K562 (cell line): ENCODE results near the gene LRP1B. TPM values are rescaled to one million over a fixed set of nuclear protein-coding genes. Genes with fewer than 3 reads are reported as not detected.

ENCODE experiments used
- ATAC-seq: fragments of 200-7000 bp; cut with Tn5 transposase; 3 replicates; pipeline ENCODE4 v1.9.1; 2020; ENCODE audit warnings: moderate library complexity
- BruUV-seq: library from RNA; stranded (reverse); fragments of 400-500 nt; replicated peaks from 2 replicates; lab custom pipeline; 2021; lab: Mats Ljungman, UMichigan
- CTCF ChIA-PET: fragments of 300-600 bp; formaldehyde crosslinking; extraction: SDS; loops from one replicate; lab custom pipeline; 2021; ENCODE audit warnings: low intra/inter-chr PET ratio; lab: Yijun Ruan, JAX
- POLR2A ChIA-PET: fragments of 300-600, 350-650 bp; sonication (Branson Sonifier 250); formaldehyde crosslinking; extraction: SDS; loops from one replicate; lab custom pipeline; 2021; ENCODE audit warnings: antibody characterized with exemption, inconsistent platforms; lab: Yijun Ruan, JAX
- DNase-seq, 4 experiments: peaks; one replicate each; pipeline versions ENCODE4 v3.0.0 to v3.0.0-alpha.2; 2011 to 2018; ENCODE audit warnings: low spot score in 3 of 4, mixed read lengths in 3 of 4; ENCODE audit errors: extremely low read depth in 1 of 4
- FAIRE-seq: peaks from 2 replicates; lab custom pipeline; 2011; peaks lifted over from hg19 to GRCh38; lab: Jason Lieb, UNC
- H2AFZ ChIP-seq: 2 replicates; pipeline ENCODE4 v1.6.0; 2011; ENCODE audit warnings: low read depth, low read length, control low read depth, inconsistent platforms
- H3K27ac ChIP-seq: fragments of 200-600 bp; 3 replicates; pipeline ENCODE4 v1.8.0; 2011; ENCODE audit warnings: low read depth, mild to moderate bottlenecking, control low read depth, inconsistent platforms, low read length, moderate library complexity, mixed read lengths; ENCODE audit errors: extremely low read depth
- H3K27me3 ChIP-seq, 2 experiments: fragments of 300-600 bp in 1 of 2; 2 replicates in 1 of 2; 3 replicates in 1 of 2; pipeline versions ENCODE4 v1.6.0 to v1.8.0; 2011; ENCODE audit warnings: inconsistent platforms in 2 of 2, low read length in 2 of 2, mild to moderate bottlenecking in 1 of 2, mixed read lengths in 1 of 2, moderate library complexity in 1 of 2; ENCODE audit not compliant: control insufficient read depth in 2 of 2, insufficient read depth in 2 of 2
- H3K36me3 ChIP-seq: fragments of 300-600 bp; 3 replicates; pipeline ENCODE4 v1.8.0; 2011; ENCODE audit warnings: mild to moderate bottlenecking, low read length, inconsistent platforms; ENCODE audit not compliant: control insufficient read depth, insufficient read depth
- H3K4me1 ChIP-seq, 2 experiments: fragments of 200-600 bp in 1 of 2; replicated peaks in 1 of 2; 2 replicates in 1 of 2; 3 replicates in 1 of 2; pipeline versions ENCODE4 v1.5.1 to v1.8.0; 2011; ENCODE audit warnings: inconsistent platforms in 2 of 2, low read length in 2 of 2, mild to moderate bottlenecking in 1 of 2, mixed read lengths in 1 of 2, moderate library complexity in 1 of 2; ENCODE audit not compliant: control insufficient read depth in 2 of 2, insufficient read depth in 2 of 2
- H3K4me2 ChIP-seq: 2 replicates; pipeline ENCODE4 v1.6.1; 2011; ENCODE audit warnings: low read length, control low read depth, inconsistent platforms, mixed read lengths; ENCODE audit not compliant: insufficient read depth
- H3K4me3 ChIP-seq: fragments of 200-600 bp; sonication (generic), shearing (Covaris generic); 2 replicates; pipeline ENCODE4 v1.5.1; 2016; ENCODE audit warnings: control low read depth, inconsistent platforms
- H3K79me2 ChIP-seq: fragments of 200-600 bp; 3 replicates; pipeline ENCODE4 v1.8.0; 2011; ENCODE audit warnings: low read length, inconsistent platforms; ENCODE audit not compliant: control insufficient read depth, insufficient read depth
- H3K9ac ChIP-seq, 2 experiments: 2 replicates each; pipeline versions ENCODE4 v1.6.0 to v1.6.1; 2011; ENCODE audit warnings: low read depth in 2 of 2, low read length in 2 of 2, control low read depth in 1 of 2, inconsistent platforms in 1 of 2, mild to moderate bottlenecking in 1 of 2, mixed read lengths in 1 of 2; ENCODE audit not compliant: insufficient read depth in 1 of 2
- H3K9me1 ChIP-seq: one replicate; pipeline ENCODE4 v1.6.0; 2011; ENCODE audit warnings: inconsistent platforms, mild to moderate bottlenecking, low read length, moderate library complexity; ENCODE audit not compliant: control insufficient read depth, insufficient read depth
- H3K9me3 ChIP-seq: replicated peaks from 2 replicates; pipeline ENCODE4 v1.5.1; 2011; ENCODE audit warnings: low read depth, low read length, inconsistent platforms; ENCODE audit not compliant: control insufficient read depth, insufficient read depth
- H4K20me1 ChIP-seq: replicated peaks from 2 replicates; pipeline ENCODE4 v1.6.1; 2011; ENCODE audit warnings: low read length, inconsistent platforms, mixed read lengths; ENCODE audit not compliant: control insufficient read depth, insufficient read depth
- CBX5 ChIP-seq: IDR thresholded peaks from 2 replicates; pipeline ENCODE4 v1.6.1; 2014; ENCODE audit warnings: low read depth, borderline replicate concordance
- LCOR ChIP-seq: sonication (generic); formaldehyde crosslinking; IDR thresholded peaks from 2 replicates; pipeline ENCODE4 v1.8.0; 2022; ENCODE audit warnings: mild to moderate bottlenecking, missing genetic modification reagents
- PCBP1 ChIP-seq: fragments of 200-400 bp; formaldehyde crosslinking; IDR thresholded peaks from 2 replicates; pipeline ENCODE4 v1.6.1; 2018; ENCODE audit warnings: mild to moderate bottlenecking, low read depth, low read length; ENCODE audit not compliant: poor library complexity, severe bottlenecking
- TEAD2 ChIP-seq: fragments of 450-650 bp; IDR thresholded peaks from 2 replicates; pipeline ENCODE4 v1.6.1; 2016; ENCODE audit warnings: missing genetic modification characterization, control low read depth, missing compliant biosample characterization
- WGBS: fragments of 100-300 bp; shearing (Covaris generic); methylation state at CpG from one replicate; pipeline ENCODE4 v1.1.6; 2016; ENCODE audit warnings: low coverage, mixed read lengths; ENCODE audit not compliant: insufficient coverage; ENCODE audit errors: missing lambda C conversion rate; 5-methylcytosine and 5-hydroxymethylcytosine counted together
- in situ Hi-C: fragments of 300-500 bp; cut with MboI; formaldehyde crosslinking; loops from 4 replicates; pipeline ENCODE4 v1.15.0; 2018; ENCODE audit warnings: inconsistent platforms, mixed read lengths
- intact Hi-C: fragments of 100-400 bp; cut with micrococcal nuclease; formaldehyde crosslinking; loops from 2 replicates; pipeline ENCODE4 v1.14.2; 2022
- polyA plus RNA-seq, 8 experiments: library from polyadenylated mRNA; depleted of rRNA in 4 of 8; stranded (reverse) in 5 of 8; unstranded in 3 of 8; fragments of >200 nt; fragmentation: Nextera tagmentation in 2 of 8; fragmentation: Illumina TruSeq in 1 of 8; extraction: Ambion mirVana in 2 of 8; extraction: Trizol in 1 of 8; gene quantifications; 2 replicates each; pipeline versions ENCODE4 v1.2.1 to v1.2.3, GENCODE V29; 2011 to 2014; ENCODE audit warnings: inconsistent platforms in 1 of 8, missing spikeins in 1 of 8
- total RNA-seq, 7 experiments: library from RNA; depleted of rRNA in 6 of 7; stranded (reverse); fragments of >200 nt in 6 of 7; fragmentation: Illumina TruSeq in 2 of 7; extraction: Trizol in 2 of 7; gene quantifications; 2 replicates each; pipeline versions ENCODE4 v1.2.1 to v1.2.3, GENCODE V29; 2011 to 2021; ENCODE audit warnings: low replicate concordance in 1 of 7
- TF ChIP-seq, protein P1 (sequence below): fragments of 450-650 bp; formaldehyde crosslinking; IDR thresholded peaks from 2 replicates; pipeline ENCODE4 v1.4.0; 2022; ENCODE audit warnings: missing genetic modification characterization
- TF ChIP-seq, protein P2 (sequence below), 3 experiments: fragments of 200-800 bp in 1 of 3; fragments of 250-450 bp in 1 of 3; fragments of 450-650 bp in 1 of 3; sonication (Bioruptor Pico) in 1 of 3; sonication (Bioruptor generic) in 1 of 3; formaldehyde crosslinking in 1 of 3; IDR thresholded peaks; 2 replicates each; pipeline versions ENCODE4 v1.6.1 to v1.8.0; 2016 to 2022; ENCODE audit warnings: mild to moderate bottlenecking in 2 of 3, missing genetic modification characterization in 2 of 3, missing compliant biosample characterization in 1 of 3, moderate library complexity in 1 of 3
- TF ChIP-seq, protein P3 (sequence below): fragments of 250-450 bp; sonication (Bioruptor Pico); IDR thresholded peaks from 2 replicates; pipeline ENCODE4 v1.5.0; 2021; ENCODE audit warnings: mild to moderate bottlenecking, borderline replicate concordance

Gene LRP1B
- total and polyA plus RNA-seq, 9 of the 15 experiments (the other 6 are each of a cell fraction or from before 2014, with no cell fraction given): not detected

DNA sequence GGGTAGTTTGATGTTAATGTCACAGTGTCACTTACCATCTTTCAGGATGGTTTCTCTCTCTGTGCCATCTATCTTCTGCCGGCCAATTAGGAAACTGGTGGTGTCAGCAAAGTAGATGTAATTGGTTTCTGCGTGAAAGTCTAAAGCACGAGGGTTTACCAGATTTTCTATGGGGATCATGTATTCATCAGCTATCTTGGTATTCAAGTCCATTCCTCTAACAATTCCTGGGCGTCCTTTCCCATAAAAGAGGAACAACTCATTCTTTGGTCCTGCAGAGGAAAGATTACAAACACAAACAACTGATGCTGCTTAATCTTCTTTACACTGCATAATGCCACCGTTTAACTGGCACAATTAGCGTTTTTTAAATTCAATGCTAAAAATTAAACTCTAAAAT lies 1081.9 kb downstream of the LRP1B start:
- FAIRE-seq: no peak
- BruUV-seq: no TSS peak
- no peaks in the 10 kb centered on the region for H4K20me1 ChIP-seq
- ATAC-seq: no peak
- H3K79me2 ChIP-seq: no peaks in the 10 kb centered on the region
- no peaks in the 10 kb centered on the region for H3K4me1 ChIP-seq
- no peak overlapping the region for H2AFZ ChIP-seq
- ChIA-PET POLR2A (no interaction called here), CTCF (no interaction called here)
- no peak for DNase-seq
- no peak overlapping the region for H3K27ac ChIP-seq
- in situ Hi-C loops: no loop called here
- no peak overlapping the region for H3K4me2 ChIP-seq
- TF ChIP-seq LCOR (CRISPR knock-in tag): no peak
- TF ChIP-seq PCBP1: no peak
- H3K4me3 ChIP-seq: no peak overlapping the region
- WGBS: 2% methylated on average over 6 of the region's 6 CpGs
- H3K27me3 ChIP-seq: no peaks in the 10 kb centered on the region
- no peaks in the 10 kb centered on the region for H3K9me1 ChIP-seq
- H3K9ac ChIP-seq: no peak overlapping the region
- intact Hi-C loops: no loop called here
- no peaks in the 10 kb centered on the region for H3K36me3 ChIP-seq
- H3K9me3 ChIP-seq: 0 out of 2 replicates have a peak, but pooled peaks cover 2% of the 10 kb centered on the region

DNA sequence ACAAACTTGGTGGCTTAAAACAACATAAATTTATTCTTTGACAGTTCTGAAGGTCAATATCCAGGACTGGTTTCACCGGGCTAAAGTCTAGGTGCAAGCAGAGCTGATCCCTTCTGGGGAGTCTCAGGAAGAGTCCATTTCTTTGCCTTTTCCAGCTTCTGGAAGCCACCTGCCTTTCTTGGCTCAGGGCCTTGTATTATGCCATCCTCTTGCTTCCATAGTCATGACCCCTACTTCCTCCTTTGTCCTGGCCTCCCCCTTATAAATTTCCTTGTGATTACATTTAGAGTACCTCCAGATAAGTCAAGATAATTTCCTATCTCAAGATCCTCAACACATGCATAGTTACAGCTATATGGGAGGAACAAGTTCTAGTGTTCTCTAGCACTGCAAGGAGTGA lies 1089.5 kb downstream of the LRP1B start:
- Histone ChIP-seq H3K27me3 (no peaks in the 10 kb centered on the region), H3K4me2 (no peak overlapping the region), H3K4me1 (no peaks in the 10 kb centered on the region), H2AFZ (no peak overlapping the region), H3K9ac (no peak overlapping the region), H3K27ac (no peak overlapping the region), H3K9me3 (no peaks in the 10 kb centered on the region), H3K4me3 (no peak overlapping the region), H3K79me2 (no peaks in the 10 kb centered on the region), H4K20me1 (no peaks in the 10 kb centered on the region), H3K36me3 (no peaks in the 10 kb centered on the region), H3K9me1 (no peaks in the 10 kb centered on the region)
- intact Hi-C loops: no loop called here
- no TSS peak for BruUV-seq
- FAIRE-seq (no peak), ATAC-seq (no peak), DNase-seq (no peak)
- WGBS: 0% methylated on average over 1 of the region's 1 CpG
- in situ Hi-C loops: no loop called here
- POLR2A ChIA-PET: no interaction called here
- CTCF ChIA-PET: no interaction called here
- TF ChIP-seq CBX5 (no peak), TEAD2 (tag) (no peak)
- TF ChIP-seq, protein P1, sequence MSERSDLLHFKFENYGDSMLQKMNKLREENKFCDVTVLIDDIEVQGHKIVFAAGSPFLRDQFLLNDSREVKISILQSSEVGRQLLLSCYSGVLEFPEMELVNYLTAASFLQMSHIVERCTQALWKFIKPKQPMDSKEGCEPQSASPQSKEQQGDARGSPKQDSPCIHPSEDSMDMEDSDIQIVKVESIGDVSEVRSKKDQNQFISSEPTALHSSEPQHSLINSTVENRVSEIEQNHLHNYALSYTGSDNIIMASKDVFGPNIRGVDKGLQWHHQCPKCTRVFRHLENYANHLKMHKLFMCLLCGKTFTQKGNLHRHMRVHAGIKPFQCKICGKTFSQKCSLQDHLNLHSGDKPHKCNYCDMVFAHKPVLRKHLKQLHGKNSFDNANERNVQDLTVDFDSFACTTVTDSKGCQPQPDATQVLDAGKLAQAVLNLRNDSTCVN (CRISPR knock-in tag): no peak
- TF ChIP-seq, protein P2, sequence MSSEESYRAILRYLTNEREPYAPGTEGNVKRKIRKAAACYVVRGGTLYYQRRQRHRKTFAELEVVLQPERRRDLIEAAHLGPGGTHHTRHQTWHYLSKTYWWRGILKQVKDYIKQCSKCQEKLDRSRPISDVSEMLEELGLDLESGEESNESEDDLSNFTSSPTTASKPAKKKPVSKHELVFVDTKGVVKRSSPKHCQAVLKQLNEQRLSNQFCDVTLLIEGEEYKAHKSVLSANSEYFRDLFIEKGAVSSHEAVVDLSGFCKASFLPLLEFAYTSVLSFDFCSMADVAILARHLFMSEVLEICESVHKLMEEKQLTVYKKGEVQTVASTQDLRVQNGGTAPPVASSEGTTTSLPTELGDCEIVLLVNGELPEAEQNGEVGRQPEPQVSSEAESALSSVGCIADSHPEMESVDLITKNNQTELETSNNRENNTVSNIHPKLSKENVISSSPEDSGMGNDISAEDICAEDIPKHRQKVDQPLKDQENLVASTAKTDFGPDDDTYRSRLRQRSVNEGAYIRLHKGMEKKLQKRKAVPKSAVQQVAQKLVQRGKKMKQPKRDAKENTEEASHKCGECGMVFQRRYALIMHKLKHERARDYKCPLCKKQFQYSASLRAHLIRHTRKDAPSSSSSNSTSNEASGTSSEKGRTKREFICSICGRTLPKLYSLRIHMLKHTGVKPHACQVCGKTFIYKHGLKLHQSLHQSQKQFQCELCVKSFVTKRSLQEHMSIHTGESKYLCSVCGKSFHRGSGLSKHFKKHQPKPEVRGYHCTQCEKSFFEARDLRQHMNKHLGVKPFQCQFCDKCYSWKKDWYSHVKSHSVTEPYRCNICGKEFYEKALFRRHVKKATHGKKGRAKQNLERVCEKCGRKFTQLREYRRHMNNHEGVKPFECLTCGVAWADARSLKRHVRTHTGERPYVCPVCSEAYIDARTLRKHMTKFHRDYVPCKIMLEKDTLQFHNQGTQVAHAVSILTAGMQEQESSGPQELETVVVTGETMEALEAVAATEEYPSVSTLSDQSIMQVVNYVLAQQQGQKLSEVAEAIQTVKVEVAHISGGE (CRISPR knock-in tag; IDR thresholded peaks at IDR 0.05): no peak
- TF ChIP-seq, protein P3, sequence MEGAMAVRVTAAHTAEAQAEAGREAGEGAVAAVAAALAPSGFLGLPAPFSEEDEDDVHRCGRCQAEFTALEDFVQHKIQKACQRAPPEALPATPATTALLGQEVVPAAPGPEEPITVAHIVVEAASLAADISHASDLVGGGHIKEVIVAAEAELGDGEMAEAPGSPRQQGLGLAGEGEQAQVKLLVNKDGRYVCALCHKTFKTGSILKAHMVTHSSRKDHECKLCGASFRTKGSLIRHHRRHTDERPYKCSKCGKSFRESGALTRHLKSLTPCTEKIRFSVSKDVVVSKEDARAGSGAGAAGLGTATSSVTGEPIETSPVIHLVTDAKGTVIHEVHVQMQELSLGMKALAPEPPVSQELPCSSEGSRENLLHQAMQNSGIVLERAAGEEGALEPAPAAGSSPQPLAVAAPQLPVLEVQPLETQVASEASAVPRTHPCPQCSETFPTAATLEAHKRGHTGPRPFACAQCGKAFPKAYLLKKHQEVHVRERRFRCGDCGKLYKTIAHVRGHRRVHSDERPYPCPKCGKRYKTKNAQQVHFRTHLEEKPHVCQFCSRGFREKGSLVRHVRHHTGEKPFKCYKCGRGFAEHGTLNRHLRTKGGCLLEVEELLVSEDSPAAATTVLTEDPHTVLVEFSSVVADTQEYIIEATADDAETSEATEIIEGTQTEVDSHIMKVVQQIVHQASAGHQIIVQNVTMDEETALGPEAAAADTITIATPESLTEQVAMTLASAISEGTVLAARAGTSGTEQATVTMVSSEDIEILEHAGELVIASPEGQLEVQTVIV (CRISPR knock-in tag): no peak
